ENCODE results near the gene GMFB.

The GMFB gene

DNA sequence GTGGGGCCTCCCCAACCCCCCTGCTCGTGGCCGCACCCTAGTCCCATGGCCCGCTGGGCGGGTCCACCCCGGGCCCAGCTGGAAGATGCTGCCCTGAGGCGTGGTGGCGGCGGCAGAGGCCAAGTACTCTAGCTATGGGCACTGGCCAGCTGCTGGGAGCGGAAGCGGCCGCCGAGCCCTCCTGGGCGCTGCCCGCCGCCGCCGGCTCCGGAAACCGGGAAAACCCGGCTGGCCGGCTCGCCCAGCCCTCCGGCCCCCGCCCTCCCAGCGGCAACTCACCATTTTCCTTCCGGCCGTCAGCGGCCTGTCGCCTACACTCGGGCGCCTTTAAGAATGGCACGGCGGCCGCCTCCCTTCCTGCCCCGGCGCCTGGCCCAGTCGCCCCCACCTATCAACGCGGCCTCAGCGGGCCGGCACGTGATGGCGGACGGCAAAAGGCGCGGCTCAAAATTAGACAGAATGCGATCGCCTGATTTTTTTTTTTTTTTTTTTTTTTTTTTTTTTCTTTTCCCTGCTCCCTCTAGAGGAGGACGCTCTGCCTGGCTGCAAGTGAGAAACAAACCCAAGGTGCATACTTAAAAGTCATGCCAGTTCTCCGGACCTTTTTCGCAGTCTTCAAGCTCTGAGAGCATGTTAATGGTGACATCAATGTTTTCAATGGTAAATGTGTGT, at the start of gene GMFB:
Gene GMFB (minus strand): TSS at position 335 of the 672 bp plus-strand sequence. CDS start 53 bp downstream, at position 282.
- DNase-seq = peak; percentile 28 to 58

DNA sequence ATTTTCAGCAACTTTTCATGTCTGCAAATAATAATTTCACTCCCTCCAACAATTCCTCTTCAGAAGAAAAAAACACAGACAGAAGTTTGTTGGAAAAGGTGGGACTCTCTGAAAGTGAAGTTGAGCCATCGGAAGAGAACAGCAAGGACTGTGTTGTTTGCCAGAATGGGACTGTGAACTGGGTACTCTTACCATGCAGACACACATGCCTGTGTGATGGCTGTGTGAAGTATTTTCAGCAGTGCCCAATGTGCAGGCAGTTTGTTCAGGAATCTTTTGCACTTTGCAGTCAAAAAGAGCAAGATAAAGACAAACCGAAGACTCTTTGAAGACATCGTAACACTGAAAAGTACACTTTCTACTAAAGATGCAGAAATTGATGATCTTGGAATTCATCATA, 49.3 kb upstream of the GMFB start:
- no peak for DNase-seq

DNA sequence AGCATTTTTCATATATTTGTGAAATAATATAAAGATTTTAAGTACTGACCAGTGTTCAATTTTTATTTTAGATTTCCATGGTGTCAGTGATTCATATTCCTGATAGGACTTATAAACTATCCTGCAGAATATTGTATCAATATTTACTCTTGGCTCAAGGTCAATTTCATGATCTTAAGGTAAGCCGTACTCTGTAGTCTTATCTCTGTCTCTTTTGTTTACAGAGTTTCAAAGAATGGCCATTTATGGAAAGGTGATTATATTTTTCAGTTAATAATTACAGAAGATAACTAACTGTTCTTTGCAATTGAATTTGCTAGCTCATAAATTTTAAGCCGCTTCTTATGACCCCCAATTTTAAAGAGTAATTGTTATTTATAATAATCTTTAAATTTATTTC, 48.9 kb upstream of the GMFB start:
- no peak for DNase-seq

DNA sequence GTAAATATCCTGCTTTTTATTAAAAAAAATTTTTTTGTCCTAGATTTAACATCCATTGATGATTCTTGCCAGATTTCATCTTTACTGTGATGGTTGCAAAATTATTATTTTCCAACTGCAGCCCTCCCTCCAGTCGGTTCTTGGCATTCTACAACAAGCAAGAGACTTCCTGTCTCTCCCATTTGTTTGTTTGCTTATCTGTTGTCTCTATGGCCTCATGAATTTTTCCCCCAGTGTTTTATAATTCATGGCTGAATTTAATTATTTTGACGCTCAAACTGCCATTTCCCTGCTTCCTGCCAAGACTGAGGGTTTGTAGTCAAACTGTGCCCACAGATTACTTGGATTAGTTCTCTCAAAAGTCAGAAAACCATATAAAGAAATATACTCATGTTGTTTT, 46.9 kb upstream of the GMFB start:
- DNase-seq = no peak

DNA sequence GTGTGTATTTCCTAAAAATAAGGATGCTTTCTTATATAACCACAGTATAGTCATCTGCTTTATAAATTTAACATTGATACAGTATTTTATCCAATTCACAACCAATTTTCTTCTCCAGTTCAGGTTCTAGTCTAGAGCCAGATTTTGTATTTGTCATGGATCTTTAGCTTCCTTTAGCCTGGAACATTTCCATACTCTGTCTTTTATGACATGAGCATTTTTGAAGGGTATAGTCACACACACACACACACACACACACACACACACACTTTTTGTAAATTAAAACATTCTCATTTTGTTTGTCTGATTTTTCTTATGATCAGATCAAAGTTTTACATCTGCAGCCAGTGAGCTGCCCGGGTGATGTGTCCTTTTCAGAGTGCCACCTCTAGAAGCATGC, 46.3 kb upstream of the GMFB start:
- DNase-seq = no peak

DNA sequence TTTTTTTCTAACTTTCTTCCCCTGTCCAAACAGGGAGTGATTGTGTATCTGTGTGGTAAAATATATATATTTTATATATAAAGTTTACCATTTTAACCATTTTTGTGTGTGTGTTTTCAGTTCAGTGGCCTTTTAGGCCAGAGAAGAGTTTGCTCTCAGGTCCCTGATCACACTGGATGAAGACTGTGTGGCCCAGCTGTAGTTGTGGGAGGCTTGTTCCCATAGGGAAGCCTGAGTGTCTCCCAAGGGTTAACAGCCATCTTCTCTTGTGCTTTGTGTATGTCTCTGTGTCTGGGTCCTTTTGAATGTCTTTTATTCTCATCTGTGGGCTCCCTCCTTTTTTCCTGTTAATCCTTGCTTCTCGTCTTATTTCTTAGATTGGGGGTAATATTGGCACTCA, 44.3 kb upstream of the GMFB start:
- no peak for DNase-seq

DNA sequence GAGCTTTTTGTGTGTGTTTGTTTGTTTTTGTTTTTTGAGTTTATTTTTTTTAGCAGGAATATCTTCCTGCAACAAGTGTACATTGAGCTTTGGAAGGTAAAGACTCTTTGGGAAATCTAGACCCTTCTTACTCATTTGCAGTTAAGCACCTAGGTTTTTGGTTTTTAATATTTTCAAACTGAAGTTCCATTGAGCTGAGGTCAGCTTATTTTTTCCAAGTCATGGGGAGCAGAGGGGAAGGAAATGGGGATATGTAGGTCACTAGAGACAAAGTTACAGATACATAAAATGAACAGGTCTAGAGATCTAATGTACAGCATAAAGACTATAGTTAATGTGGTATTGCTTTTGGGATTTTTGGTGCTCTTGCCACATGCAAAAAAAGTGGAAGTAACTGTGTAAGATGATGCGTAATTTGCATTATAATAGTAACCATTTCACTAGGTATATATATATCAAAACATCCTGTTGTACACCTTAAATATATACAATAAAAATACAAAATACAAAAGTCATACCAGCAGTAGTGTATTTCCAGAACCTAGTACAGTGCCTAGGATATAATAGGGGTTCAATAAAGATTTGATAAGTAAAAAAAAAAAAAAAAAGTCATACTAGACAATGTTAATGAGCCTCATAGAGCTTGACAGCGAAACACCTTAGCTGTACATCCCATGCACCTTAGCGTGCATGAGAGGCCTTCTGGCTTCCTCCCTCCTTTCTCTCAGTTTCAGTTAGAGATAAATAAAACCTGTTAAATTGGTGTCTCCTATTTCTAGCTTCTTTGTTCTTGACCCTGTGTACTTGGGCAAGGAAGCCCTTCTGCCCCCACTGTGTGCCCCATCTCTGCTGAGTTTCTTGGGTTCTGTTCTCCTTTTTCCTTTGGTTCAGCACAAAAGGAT, 43.6 kb upstream of the GMFB start:
- no peak for DNase-seq

DNA sequence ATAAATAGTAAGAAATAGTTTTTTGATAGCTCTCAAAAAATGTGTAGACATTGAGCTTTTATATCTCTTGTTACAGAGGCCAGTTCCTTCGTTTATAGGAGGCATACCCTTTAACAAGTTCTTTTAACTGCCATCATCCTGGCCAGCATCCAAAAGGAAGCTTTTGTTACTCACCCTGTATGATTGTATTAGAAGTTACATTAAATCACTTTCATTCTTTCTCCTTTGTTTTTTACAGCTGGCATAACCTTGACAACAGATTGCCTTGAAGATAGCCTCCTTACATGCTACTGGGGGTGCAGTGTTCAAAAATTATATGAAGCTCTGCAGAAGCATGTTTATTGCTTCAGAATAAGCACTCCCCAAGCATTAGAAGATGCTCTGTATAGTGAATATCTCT, 41.0 kb upstream of the GMFB start:
- no peak for DNase-seq

DNA sequence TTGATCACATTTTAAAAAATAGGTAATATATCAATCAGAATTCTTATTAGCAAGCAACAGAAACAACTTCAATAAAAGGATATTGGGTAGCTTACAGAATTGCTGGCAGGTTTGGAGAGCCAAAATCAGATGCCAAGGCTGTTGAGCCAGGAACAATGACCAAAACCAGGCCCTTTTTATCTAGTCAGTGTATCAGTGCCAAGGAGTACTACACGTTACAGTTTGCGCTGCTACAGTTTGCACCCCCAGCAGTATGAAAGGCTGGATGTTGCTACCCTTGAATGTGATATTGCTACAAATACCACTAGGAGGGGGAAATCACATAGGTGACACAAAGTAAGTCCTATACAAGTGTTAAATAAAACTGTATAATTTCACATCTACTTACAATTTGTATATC, 40.2 kb upstream of the GMFB start:
- DNase-seq = no peak

DNA sequence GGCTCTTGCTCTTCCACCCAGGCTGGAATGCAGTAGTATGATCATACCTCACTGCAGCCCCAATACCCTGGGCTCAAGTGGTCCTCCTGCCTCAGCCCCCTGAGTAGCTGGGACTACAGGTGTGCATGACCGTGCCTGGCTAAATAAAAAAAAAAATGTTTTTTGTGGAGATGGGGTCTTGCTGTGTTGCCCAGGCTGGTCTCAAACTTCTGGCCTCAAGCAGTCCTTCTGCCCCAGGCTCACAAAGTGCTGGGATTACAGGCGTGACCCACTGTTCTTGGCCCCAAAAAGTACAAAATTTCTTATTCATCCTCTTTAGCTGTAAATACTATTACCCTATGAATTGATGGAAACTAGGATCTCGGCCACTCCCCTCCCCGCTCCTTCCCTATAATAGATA, 35.6 kb upstream of the GMFB start:
- DNase-seq = no peak

DNA sequence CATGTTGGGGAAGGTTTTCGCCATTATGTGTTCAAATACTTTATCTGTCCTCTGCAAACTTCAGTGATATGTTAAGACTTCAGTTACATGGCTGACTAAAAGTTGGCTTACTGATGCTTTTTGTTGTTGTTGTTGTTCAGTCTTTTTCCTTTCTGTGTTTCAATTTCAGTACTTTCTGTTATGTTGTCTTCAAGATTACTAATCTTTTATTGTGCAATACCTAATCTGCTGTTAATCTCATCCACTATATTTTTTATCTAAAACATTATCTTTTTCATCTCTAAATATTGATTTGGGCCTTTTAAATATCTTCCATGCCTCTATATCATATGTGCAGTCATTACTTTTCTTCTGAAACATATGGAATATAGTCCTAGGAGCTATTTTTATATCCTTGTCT, 27.9 kb upstream of the GMFB start:
- no peak for DNase-seq

DNA sequence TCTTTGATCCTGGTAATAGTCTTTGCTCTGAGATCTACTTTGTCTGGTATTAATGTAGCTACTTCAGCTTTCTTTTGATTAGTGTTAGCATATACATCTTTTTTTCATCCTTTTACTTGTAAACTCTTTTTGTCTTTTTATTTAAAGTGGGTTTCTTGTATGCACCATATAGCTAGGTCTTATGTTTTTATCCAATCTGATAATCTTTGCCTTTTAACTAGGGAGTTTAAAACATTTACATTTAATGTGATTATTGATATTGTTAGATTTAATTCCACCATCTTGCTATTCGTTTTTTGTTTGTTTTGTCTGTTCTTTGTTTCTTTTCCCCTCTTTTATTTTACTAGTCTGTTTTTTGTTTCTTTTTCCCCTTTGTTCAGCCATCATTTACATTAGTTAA, 26.9 kb upstream of the GMFB start:
- DNase-seq = no peak

DNA sequence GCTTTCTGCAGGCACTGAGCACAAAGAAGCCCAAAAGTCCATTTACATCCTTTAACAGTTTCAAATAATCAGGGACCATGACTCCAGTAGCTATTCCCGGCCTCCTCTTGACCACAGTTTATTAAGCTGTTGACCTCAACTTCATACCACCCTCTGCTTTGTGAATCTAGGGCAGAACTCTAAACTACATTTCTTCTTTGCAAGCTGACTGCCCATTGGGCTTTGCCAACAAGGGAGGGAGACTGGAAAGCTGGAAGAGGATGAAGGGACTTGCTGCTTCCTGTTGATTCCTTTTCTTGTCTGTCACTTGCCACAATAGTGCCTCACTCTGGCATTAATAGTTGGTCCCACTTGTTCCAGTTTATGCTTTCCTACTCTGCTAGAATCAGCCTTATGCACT, 23.6 kb upstream of the GMFB start:
- no peak for DNase-seq

DNA sequence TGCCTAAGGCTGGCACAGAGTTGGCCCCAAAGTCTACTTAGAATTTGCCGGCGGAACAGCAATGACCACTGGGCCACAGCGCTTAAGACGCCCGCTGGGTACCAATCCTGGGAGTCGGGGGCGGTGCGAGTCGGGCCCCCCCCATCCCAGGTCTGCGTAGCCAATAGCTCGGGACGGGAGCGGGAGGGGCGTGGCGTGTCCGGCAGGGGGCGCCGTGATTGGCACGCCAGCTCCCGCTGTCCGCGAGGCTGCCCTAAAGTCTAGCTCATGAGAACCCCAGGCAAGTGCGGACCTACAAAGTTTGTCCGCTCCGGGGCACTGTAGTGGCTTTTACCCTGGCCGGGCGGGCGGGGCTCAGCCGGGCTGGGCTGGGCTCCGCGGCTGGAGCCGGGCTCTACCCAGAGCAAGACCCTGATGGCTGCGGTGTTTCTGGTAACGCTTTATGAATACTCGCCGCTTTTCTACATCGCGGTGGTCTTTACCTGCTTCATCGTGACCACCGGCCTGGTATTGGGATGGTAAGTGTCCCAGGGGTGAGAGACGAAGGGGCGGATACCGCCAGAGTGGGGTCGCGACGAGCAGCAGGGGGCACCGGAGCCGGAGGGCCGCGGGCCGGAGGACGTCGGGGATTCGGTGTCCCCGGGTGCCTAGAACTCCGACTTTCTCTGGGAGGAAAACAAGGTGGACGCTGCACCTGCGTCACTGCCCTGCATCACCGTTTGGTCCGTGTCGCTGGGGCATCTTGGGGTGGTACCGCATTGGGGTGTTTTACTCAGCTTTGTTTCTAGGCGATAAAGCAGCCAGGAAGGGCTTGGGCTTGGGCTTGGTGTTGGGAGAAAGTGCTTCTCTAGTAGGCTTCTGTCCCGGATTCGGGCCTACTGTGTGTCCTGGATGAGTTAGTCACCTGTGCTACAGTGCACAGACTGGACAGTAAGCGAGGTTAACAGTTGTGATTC, 21.0 kb upstream of the GMFB start, which contains the start of gene CGRRF1:
Gene CGRRF1 (plus strand): TSS at position 361 of the 956 bp plus-strand sequence. CDS start 54 bp downstream, at position 415.
- DNase-seq = peak; percentile 63 to 89

DNA sequence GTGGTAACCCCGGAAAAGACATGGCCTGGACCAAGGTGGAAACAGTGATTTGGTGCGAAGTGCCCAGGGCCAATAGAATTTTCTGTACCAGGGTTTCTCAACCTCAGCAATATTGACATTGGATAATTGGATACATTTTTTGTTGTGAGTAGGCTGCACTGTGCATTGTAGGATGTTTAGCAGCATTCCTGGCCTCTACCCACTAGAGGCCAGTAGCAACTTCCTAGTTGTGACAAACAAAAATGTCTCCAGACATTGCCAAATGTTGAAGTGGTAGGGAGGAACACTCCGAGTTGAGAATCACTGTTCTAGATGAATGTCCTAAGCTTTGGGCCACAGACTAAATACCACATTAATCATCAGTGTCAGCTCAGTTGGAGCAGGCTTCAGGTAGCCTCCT, 14.7 kb upstream of the GMFB start:
- no peak for DNase-seq

DNA sequence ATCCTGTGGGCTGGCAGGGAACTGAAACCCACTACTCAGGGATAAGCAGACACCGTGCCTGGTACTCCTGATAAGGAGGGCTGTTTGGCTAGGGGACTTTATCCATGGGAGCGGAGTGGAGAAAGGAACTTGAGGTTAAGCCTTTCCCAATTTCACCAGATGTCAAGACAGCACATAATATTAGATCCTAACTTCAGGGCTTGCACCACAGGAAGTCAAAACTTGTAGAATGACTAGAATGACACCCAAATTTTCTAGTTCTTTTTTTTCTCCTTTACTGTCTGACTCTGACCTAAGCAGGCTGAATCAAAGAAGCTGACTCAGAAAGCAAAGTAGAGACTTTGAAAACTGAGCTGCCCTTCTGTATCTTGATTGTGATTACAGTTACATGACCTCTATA, 13.8 kb upstream of the GMFB start:
- no peak for DNase-seq

DNA sequence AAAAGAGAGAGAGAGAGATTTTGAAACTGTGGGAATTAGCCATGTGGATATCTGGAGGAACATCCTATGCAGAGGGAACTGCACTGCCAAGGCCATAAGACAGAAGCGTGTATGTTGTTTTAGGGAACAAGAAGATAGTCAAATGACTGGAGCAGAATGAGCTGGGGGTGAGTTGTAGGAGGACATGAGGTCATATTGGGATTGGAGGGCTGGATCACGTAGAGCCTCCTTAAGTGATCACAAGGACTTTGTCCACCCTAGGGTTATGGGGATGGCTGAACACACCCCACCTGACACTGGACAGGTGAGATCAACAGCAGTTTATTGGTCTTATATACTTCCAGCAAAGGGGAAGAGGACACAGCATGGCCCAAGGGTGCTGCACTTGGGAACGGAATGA, 12.7 kb upstream of the GMFB start:
- DNase-seq = no peak

DNA sequence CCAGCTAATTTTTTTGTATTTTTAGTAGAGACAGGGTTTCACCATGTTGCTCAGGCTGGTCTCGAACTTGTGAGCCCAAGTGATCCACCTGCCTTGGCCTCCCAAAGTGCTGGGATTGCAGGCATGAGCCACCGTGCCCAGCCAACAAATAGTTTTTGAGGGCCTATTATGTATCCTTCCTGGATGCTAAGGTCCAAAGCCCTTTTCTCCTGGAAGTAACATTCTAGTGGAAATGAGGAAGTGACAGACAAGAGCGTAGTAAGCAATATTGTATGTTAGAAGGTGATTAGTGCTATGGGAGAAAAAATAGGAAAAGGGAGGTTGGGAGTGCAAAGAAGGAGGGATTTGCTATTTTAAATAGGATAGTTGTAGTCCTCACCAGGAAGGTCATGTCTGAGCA, 12.0 kb upstream of the GMFB start:
- DNase-seq = no peak

DNA sequence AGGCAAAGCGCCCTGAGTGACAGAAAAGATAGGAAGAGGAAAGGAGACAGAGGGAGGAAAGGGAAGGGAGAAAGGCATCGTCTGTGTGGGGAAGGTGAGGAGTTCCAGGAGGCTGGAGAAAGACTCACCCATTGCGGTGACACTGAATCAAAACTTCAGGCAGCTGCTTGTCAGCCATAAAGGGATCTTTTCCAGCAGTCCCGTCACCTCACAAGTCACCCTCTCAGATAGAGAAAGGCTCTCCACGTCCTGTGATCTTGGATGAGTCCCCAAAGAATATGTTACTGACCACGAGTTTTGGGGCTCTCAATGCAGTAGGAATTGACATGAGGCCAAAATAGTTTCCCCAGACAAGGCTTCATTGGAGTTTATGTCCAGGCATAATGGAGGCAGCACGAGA, 9.8 kb upstream of the GMFB start:
- DNase-seq = no peak

DNA sequence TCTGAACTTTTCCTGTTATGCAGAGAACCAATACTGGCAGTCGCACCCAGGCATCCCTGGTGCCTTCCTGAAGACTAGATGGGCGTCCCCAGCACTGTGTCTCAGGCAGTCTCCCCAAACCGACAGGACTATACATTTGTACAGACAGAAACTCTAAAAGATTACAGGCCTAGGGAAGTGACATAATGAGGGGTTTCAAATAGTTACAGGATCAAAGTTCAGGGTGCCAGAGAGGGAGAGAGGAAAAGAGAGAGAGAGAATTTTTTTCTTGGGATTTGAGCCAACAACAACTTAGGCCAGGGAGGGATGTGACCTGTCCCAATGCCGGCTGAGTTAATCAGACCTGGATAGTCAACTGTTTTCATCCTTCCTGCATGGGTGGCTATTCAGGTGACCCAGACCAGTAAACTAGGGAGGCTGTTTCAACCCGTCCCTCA, 9.3 kb upstream of the GMFB start:
- no peak for DNase-seq

DNA sequence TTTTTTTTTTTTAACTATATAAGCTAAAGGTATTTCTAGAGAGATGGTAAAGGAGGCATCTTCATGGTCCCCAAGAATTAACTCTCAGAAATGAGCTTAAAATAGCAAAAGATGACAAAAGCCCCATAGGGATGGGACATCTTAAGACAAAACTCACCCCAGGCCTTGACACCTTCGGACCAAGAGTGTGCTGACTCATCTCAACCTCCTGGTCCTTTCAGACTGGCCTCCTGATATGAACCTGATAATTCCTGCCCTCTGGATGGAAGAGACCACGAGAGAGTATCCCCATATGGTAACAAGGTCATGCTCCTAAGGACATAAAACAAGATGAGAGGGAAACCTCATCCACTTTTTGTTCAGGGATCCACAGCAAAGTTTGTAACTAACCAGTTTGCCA, 8.4 kb upstream of the GMFB start:
- no peak for DNase-seq

DNA sequence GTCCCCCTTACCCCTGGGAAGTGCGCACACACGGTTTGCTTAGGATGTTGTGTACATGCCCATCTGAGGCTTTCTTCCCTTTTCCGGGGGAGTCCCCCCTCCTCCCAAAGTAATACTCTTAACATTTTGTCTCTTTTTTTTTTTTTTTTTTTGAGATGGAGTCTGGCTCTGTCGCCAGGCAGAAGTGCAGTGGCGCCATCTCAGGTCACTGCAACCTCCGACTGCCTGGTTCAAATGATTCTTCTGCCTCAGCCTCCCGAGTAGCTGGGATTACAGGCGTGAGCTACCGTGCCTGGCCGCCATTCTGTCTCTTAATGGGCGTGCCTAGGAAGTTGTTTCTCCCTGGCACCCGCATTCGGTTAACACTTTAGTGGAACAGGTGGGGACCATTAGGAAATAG, 4.5 kb upstream of the GMFB start:
- no peak for DNase-seq

All from cerebellar nuclear complex (tissue), 1 donor.